EL (cell line): ENCODE measurements around the gene PTH2.
"Not testable (repeated sequence)": the region's sequence is repeated elsewhere in the genome, so short reads cannot be mapped to it uniquely, and the experiment has no call there.

Source experiments
- DNase-seq: peaks from one replicate; pipeline ENCODE4 v3.0.0-alpha.2; 2016

Gene PTH2

GRCh38 chr19:49423071-49423984 lies at the start of gene PTH2:
PTH2 (minus strand) TSS chr19:49423441; CDS start chr19:49423339, 102 bp downstream.
- no peak for DNase-seq

- DNase-seq, result no peak
Measured at GRCh38 chr19:49472936-49473335, 49.7 kb upstream of the PTH2 start.

- no peak for DNase-seq
Measured at GRCh38 chr19:49470615-49470978, 47.4 kb upstream of the PTH2 start.

GRCh38 chr19:49469828-49470614 lies 46.8 kb upstream of the PTH2 start:
- DNase-seq, result peak; percentile 30

- no peak for DNase-seq
Measured at GRCh38 chr19:49468746-49469447, 45.7 kb upstream of the PTH2 start.

GRCh38 chr19:49468199-49468598 lies 45.0 kb upstream of the PTH2 start:
- DNase-seq, result no peak

GRCh38 chr19:49465371-49465770 lies 42.1 kb upstream of the PTH2 start:
- no peak for DNase-seq

GRCh38 chr19:49463960-49464740 lies 40.9 kb upstream of the PTH2 start:
- no peak for DNase-seq

GRCh38 chr19:49462492-49462891 lies 39.3 kb upstream of the PTH2 start:
- DNase-seq, result no peak

GRCh38 chr19:49461656-49462055 lies 38.4 kb upstream of the PTH2 start:
- no peak for DNase-seq

GRCh38 chr19:49461130-49461529 lies 37.9 kb upstream of the PTH2 start:
- DNase-seq, result not testable (repeated sequence)

GRCh38 chr19:49459388-49459787 lies 36.1 kb upstream of the PTH2 start:
- no peak for DNase-seq

- no peak for DNase-seq
Measured at GRCh38 chr19:49458567-49458903, 35.3 kb upstream of the PTH2 start.

GRCh38 chr19:49456326-49456725 lies 33.1 kb upstream of the PTH2 start:
- DNase-seq, result no peak

GRCh38 chr19:49455773-49456172 lies 32.5 kb upstream of the PTH2 start:
- DNase-seq, result no peak

- DNase-seq, result no peak
Measured at GRCh38 chr19:49453757-49454240, 30.6 kb upstream of the PTH2 start.

GRCh38 chr19:49453013-49453756 lies 29.9 kb upstream of the PTH2 start, which contains the start of gene ALDH16A1:
ALDH16A1 (plus strand) TSS chr19:49453225; CDS start chr19:49453332, 107 bp downstream.
- peak; percentile 98 for DNase-seq

GRCh38 chr19:49451430-49452181 lies 28.4 kb upstream of the PTH2 start, which contains the start of gene PIH1D1:
PIH1D1 (minus strand) TSS chr19:49451814; CDS start chr19:49451574, 240 bp downstream.
- peak; percentile 100 for DNase-seq

- DNase-seq, result no peak
Measured at GRCh38 chr19:49450405-49450804, 27.2 kb upstream of the PTH2 start.

- no peak for DNase-seq
Measured at GRCh38 chr19:49448432-49448786, 25.2 kb upstream of the PTH2 start.
